ENCODE measurements around the gene C10orf90. TPM values are rescaled to one million over a fixed set of nuclear protein-coding genes. Genes with fewer than 3 reads are reported as not detected.
"Not testable (repeated sequence)": the region's sequence is repeated elsewhere in the genome, so short reads cannot be mapped to it uniquely, and the experiment has no call there.

C10orf90 gene
- total RNA-seq, 3 donors from 2014 or later: 0.16 to 30.4 (median 3.9) TPM

DNA sequence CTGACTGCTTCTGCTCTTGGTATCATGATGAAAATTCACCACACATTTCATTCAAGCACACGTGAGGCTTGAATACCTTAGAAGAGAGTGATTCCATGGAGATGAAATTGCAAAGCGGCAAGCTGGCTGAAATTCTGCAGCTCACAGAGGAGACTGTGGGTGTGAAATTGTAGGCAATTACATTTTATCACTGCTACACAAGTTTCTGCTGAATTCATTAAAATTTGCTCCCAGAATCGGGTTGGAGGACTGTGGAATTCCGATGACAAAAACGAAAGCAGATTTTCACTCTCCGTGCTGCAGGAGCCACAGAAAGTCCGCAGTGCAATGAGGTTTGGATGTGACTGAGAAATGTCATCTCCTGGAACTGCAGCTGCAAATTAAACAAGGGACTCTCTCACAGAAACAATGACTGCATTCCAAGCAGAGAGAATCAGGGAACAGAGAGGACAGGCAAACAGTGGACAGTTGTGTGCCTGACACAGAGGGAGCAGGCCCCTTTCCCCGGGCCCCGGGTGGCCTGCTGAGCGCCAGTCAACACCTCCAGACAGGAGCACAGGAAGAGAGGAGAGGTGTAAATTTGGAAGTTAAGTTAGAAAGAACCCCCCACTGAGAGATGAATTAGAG, 109.1 kb downstream of the C10orf90 start:
- Histone ChIP-seq H3K9me3 (no peaks in the 10 kb centered on the region), H3K27me3 (no peaks in the 10 kb centered on the region), H3K4me3 (peak overlapping the region; percentile 21 to 62 (median 28)), H3K4me1 (peaks cover 0 to 3% of the 10 kb centered on the region in 2 donors), H3K27ac (peak overlapping the region in 1 of 2 donors; percentile 43), H3K36me3 (no peaks in the 10 kb centered on the region)
- intact Hi-C loops (cut with DNase I; ENCODE audit: low total_unique reads): no loop called here
- TF ChIP-seq, protein P1, sequence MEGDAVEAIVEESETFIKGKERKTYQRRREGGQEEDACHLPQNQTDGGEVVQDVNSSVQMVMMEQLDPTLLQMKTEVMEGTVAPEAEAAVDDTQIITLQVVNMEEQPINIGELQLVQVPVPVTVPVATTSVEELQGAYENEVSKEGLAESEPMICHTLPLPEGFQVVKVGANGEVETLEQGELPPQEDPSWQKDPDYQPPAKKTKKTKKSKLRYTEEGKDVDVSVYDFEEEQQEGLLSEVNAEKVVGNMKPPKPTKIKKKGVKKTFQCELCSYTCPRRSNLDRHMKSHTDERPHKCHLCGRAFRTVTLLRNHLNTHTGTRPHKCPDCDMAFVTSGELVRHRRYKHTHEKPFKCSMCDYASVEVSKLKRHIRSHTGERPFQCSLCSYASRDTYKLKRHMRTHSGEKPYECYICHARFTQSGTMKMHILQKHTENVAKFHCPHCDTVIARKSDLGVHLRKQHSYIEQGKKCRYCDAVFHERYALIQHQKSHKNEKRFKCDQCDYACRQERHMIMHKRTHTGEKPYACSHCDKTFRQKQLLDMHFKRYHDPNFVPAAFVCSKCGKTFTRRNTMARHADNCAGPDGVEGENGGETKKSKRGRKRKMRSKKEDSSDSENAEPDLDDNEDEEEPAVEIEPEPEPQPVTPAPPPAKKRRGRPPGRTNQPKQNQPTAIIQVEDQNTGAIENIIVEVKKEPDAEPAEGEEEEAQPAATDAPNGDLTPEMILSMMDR (IDR thresholded peaks at IDR 0.05): no peak
- DNase-seq (ENCODE audit: low spot score in 2 of 2): no peak

DNA sequence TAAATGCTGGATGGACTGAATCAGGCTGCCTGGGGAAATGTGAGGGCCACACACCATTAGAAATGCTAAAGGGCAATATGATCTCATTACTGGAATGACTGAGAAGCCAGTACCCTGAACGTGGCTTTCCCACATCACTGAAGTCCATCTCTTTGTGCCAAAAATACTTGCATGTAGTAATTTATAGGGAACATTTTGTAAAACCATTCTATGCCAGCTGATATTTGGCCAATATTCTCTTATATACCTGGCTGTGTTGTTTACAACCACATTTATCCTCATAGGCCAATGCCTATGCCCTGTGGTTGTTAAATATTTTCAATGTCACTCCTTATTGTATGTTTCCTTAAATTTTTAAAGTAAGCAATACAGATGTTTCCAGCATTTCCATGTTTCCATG, 111.6 kb downstream of the C10orf90 start:
- H3K27me3 ChIP-seq: no peaks in the 10 kb centered on the region
- peaks cover 0 to 3% of the 10 kb centered on the region in 2 donors for H3K4me1 ChIP-seq
- no peak overlapping the region for H3K4me3 ChIP-seq
- H3K27ac ChIP-seq: no peak overlapping the region
- H3K36me3 ChIP-seq: no peaks in the 10 kb centered on the region
- intact Hi-C loops (cut with DNase I; ENCODE audit: low total_unique reads): no loop called here
- no peak for TF ChIP-seq POLR2AphosphoS5 (IDR thresholded peaks at IDR 0.05)
- no peak for TF ChIP-seq POLR2A (IDR thresholded peaks at IDR 0.05)
- TF ChIP-seq, protein P1 (IDR thresholded peaks at IDR 0.05): no peak
- no peak for DNase-seq (ENCODE audit: low spot score in 2 of 2)
- H3K9me3 ChIP-seq: no peaks in the 10 kb centered on the region

DNA sequence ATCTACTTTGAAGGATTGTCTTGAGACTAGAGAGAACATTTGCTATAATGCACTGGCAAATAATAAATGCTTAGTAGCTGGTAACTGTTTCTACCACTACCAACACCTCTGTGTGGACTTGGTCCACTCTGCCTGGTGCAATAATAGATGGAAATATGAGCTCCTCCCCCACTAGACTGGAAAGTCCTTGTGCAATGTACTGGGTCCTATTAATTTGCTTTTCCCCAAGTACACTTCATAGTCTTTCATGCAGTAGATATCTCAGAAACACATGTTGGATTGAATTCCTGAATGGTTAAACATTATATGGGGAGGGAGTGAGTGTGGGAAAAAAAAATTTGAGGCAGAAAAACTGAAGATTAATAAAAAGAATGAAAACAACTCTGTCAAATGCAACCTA, 119.3 kb downstream of the C10orf90 start:
- intact Hi-C loops (cut with DNase I; ENCODE audit: low total_unique reads): no loop called here
- no peaks in the 10 kb centered on the region for H3K36me3 ChIP-seq
- no peaks in the 10 kb centered on the region for H3K9me3 ChIP-seq
- no peak for TF ChIP-seq POLR2AphosphoS5 (IDR thresholded peaks at IDR 0.05)
- TF ChIP-seq, protein P1 (IDR thresholded peaks at IDR 0.05): no peak
- no peak for TF ChIP-seq POLR2A (IDR thresholded peaks at IDR 0.05)
- H3K4me1 ChIP-seq: no peaks in the 10 kb centered on the region
- no peak overlapping the region for H3K4me3 ChIP-seq
- DNase-seq (ENCODE audit: low spot score in 2 of 2): no peak
- H3K27me3 ChIP-seq: no peaks in the 10 kb centered on the region
- H3K27ac ChIP-seq: no peak overlapping the region

DNA sequence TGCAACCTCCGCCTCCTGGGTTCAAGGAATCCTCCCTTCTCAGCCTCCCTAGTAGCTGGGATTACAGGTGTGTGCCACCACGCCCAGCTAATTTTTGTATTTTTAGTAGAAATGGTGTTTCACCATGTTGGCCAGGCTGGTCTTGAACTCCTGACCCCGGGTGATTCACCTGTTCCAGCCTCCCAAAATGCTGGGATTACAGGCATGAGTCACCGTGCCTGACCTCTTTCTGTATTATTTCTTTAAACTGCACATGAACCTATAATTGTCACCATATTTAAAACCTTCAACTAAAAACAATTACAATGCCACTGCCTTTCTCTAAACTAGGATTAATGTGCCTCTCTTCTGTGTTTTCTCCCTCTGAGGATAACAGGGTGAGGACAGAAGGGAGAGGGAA, 119.9 kb downstream of the C10orf90 start:
- H3K4me3 ChIP-seq; H3K9me3 ChIP-seq; DNase-seq (ENCODE audit: low spot score in 2 of 2); H3K27ac ChIP-seq; intact Hi-C loops (cut with DNase I; ENCODE audit: low total_unique reads); H3K27me3 ChIP-seq; H3K4me1 ChIP-seq; H3K36me3 ChIP-seq: not testable (repeated sequence)

DNA sequence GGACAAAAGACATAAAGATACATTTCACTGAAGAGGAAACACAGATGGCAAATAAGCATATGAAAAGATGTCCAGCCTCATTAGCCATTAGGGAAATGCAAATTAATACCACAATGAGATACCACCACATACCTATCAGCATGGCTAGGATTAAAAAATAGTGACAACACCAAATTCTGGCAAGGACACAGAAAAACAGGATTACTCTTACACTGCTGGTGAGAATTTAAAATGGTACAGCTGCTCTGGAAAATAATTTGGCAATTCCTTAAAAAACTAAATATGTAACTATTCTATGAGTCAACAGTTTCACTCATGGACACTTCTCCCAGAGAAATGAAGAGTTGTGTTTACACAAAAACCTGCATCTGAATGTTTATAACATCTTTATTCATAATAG, 121.1 kb downstream of the C10orf90 start:
- TF ChIP-seq, protein P1 (IDR thresholded peaks at IDR 0.05): no peak
- TF ChIP-seq POLR2AphosphoS5 (IDR thresholded peaks at IDR 0.05): no peak
- TF ChIP-seq POLR2A (IDR thresholded peaks at IDR 0.05): no peak
- H3K27me3 ChIP-seq: no peaks in the 10 kb centered on the region
- intact Hi-C loops (cut with DNase I; ENCODE audit: low total_unique reads): no loop called here
- H3K27ac ChIP-seq: no peak overlapping the region
- no peaks in the 10 kb centered on the region for H3K36me3 ChIP-seq
- no peaks in the 10 kb centered on the region for H3K9me3 ChIP-seq
- no peak for DNase-seq (ENCODE audit: low spot score in 2 of 2)
- H3K4me3 ChIP-seq: no peak overlapping the region
- H3K4me1 ChIP-seq: no peaks in the 10 kb centered on the region

DNA sequence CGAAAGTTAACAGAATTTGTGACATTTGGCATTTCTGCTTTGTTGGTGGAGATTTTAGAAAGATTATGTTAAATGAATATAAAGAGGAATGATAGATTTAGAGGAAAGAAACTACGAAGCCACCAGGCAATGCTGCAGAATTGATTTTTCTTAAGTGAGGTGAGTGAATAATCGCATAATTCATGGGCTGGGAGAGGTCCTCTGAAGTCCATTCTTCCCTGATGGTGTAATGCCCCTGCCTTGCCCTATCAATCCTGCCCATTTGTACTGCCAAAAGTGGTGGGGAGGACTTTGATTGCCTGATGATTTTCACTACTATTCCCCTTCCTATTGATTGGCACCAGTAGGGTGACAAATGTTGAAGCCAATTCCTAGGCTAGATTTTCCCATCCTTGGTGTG, 125.9 kb downstream of the C10orf90 start:
- H3K4me3 ChIP-seq: no peak overlapping the region
- no peaks in the 10 kb centered on the region for H3K36me3 ChIP-seq
- DNase-seq (ENCODE audit: low spot score in 2 of 2): no peak
- H3K9me3 ChIP-seq: no peaks in the 10 kb centered on the region
- intact Hi-C loops (cut with DNase I; ENCODE audit: low total_unique reads): no loop called here
- TF ChIP-seq POLR2AphosphoS5 (IDR thresholded peaks at IDR 0.05) (no peak), POLR2A (IDR thresholded peaks at IDR 0.05) (no peak)
- TF ChIP-seq, protein P1 (IDR thresholded peaks at IDR 0.05): no peak
- H3K4me1 ChIP-seq: no peaks in the 10 kb centered on the region
- no peak overlapping the region for H3K27ac ChIP-seq
- no peaks in the 10 kb centered on the region for H3K27me3 ChIP-seq

Data from breast epithelium (tissue), 4 donors.